Stimulated activated naive CD4-positive, alpha-beta T cell (primary cell): ENCODE data around the gene LACC1.

ENCODE experiments used
- DNase-seq, 6 experiments: peaks; one replicate each; lab custom pipeline; 2025; lab: John Stamatoyannopoulos, UW

LACC1 gene

DNA sequence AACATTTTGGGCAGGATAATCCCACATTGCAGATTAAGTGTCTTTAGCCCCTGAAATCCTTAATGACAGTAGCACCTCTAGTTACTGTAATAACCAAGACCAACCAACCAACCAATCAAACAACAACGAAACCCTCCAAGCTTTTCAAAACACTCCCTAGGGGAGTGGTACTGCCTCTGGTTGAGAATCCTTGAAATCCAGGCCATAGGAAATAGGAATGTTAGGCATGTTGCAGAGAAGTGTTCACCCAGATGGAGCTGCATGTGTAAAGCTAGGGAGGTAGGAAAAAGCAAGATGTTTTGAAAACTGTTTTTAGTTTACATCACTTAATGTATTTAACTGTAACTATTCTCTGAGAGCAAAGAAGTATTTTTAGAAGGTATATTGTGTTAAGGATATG, 4.5 kb downstream of the LACC1 start:
- no peak for DNase-seq

- no peak for DNase-seq
Observed at GRCh38 chr13:43894438-43894837, 14.7 kb downstream of the LACC1 start.

DNA sequence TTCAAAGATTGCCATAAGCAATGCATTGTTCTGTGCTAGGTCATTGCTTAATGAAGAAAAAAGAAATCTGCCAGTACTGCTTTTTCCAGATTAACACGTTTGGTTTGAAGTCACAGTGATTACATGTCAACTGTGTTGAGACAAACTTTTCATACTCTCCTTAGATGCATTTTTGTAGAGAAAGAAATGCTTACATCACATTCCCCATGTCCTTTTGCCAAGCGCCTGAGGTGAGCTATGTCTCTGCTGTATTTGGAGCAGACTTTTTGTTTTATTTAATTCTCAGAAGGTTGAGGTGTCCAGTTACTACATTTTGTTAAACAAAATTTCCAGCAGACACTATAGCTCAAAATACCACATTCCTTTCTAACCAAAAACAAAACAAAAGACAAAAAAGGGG, 16.2 kb downstream of the LACC1 start:
- DNase-seq = no peak

DNA sequence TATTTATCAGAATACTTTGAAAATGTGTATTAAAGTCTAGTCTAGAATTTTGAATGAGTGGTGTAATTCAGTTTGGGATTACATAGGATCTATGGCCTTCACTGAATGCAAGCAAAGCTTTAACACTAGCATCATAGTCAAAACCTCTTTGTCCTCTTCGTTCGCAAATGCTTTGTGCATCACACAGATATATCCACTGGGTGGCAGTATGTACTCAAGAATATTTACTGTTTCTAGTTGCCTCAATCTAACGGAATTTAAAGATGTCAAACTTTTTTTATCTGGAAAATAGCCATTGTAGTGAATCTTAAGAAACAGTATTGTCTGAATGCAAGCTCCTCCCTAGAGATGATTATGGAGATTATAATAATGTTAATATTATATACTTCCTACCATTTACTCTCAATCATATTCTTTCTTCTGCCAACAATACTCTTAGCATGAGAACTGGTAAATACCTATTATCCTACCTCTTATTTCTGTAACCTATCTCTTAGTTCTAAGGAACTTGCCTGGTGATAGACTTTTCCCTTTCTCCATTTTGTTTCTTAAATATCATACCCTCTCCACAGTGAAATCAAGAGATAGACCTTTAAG, 25.8 kb downstream of the LACC1 start:
- peak in 4 of 6 experiments; percentile 1 to 61 (median 36) for DNase-seq

DNA sequence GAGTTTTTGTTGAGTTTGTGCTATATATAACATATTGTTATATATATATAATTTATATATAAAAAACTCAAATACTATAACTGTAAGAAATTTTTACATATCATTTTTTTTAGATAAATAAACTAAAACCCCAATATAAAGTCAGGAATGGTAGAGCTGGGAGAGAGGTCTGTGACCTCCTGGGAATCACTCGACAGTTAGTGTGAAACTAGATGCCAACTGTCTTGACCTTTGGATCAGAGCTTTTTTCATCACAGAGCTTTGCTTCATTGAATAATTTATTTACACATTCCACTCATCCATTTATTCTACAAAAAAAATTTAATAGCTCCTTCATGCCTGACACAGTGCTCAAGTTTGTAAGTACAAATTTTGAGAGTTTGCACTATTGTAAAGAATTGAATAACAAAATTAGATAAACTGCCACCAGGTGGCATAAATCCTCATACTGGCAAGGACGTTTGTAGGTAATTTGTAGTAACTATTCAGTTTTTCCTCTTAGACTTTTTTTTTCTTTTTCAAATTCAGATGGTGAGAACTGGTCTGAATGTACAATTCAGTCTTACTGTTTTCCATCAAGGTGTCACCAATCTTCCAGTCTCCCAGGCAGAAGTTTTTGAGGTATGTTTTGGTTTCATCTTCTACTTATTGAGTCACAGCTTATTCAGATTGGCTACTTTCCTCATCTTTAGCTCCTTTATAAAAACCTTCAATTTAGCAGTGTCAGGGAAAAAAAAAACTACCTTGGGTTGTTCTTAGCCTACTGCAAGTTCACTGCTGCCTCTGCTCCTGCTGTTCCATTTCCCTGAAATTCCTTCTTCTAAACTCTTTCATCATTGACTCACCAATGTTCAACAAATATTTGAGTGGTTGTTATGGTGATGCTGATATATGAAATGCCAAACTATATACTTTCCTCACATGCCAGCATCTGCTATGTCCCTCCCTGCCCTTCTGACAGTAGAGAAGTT, 28.7 kb downstream of the LACC1 start:
- peak in 2 of 6 experiments; percentile 5 to 36 for DNase-seq

GRCh38 chr13:43910856-43911255, 31.2 kb downstream of the LACC1 start:
- no peak for DNase-seq

DNA sequence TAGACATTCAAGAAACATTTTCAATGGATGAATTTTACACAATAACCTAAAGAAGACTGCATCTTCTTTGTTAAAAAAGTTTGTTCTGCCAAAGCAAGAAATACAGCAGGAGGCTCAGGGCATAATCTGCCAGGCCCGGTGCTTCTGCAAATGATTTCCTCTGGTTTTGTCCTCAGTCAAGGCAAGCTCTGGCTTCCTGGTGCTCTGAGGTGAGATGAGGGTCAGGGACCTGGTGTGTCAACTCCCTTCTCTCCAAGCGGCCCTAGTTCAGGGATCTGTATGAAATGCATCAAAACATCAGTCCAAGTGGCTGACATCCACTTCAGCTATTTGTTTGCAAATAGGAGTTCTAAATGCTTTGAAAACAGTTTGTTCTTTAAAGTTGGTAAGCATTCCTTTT, 31.6 kb downstream of the LACC1 start:
- DNase-seq = no peak

DNA sequence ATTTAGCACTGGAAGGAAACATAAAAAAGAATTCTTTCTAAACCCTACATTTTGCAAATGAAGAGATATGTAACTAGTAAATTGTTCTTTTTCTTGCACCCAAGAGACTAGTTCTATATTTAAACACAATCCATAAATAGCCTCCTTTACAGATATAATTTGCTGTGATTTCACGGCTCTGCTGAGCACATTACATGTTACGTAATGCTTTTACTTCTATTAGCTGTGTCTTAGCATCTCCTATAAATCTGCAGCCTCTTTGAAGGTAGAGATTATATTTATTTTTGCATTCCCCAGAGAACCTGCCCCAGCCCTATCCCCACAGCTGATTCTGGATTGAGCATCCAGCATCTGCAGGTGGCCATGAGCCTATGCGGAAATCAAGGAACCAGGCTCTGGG, 32.2 kb downstream of the LACC1 start:
- no peak for DNase-seq

DNA sequence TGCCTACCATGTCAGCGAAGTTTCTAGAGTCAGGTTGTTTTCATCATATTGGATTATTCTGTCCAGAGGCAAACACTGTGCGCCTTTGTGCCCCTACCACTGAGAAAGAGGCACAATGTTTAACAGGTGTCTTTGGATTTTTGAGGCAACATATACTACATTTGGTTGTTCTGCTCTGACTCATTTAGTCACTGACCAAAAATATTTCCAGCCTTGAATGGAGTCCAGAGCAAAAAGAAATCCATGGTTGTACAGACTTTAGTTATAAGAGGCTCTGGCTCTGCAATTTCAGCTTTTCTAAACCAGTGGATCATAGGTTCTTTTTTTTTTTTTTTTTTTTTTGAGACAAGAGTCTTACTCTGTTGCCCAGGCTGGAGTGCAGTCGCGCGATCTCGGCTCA, 35.7 kb downstream of the LACC1 start:
- no peak for DNase-seq

DNA sequence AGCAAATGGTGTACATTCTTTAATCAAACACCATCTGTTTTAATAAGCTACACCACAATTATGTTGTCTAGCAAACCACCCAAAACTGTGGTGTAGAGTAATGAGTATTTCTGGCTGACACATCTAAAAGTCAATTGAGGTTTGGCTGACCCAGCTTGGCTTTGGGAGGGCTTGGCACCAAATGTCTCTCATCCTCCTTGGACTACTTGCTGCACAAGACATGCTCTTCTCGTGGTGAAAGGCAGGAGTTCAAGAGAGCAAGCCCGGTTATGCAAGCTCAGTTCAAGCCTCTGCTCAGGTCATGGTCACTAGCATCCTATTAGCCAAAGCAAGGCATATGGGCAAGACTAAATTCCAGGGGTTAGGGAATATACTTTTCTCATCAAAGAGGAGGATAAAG, 37.1 kb downstream of the LACC1 start:
- no peak for DNase-seq

DNA sequence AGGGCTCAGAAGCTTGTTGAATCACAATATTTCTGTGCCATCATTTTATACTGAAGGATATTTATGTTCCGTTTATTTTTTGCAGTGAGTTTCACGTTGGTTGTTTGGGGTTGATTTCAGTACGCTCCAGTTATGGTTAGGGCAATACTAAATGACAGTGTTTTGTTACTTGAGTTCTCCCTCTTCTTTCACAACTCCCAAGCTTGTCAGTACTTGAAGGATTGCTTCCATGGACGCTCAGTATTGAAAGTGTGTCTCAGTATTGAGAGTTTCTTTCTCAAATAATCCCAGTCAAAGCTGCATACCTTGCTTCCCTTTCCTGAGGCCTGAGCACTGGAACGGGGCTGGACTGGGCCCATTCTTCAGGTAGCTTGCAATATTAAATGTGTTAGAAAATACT, 38.9 kb downstream of the LACC1 start:
- no peak for DNase-seq

DNA sequence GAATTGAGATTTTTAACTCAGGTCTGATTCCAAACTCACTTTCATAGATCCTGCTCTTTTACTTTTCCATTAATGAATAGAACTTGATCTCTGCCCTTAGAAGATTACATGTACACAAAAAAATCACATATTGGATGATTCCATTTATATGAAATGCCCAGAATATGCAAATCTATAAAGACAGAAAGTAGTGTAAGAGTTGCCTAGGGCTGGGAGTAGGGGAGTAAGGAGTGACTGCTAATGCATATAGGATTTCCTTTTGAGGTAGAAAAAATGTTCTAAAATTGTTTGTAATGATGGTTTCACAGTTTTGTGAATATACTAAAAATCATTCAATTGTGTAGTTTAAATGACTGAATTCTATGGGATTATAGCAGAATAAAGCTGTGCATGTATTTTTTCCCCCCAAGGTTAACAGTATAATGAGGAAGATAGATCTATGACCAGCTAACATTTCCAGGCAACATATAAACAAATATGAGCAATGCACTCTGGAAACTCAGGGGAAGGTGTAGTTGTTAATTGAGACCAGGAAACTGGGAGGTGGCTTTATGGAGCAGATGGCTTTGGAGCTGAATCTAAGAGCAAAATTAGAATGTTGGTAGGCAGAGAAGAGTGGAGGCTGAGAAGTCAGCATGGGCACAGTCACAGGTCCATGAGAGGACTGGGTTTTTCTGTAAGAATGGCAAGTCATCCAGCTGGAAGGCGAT, 41.4 kb downstream of the LACC1 start:
- no peak for DNase-seq

DNA sequence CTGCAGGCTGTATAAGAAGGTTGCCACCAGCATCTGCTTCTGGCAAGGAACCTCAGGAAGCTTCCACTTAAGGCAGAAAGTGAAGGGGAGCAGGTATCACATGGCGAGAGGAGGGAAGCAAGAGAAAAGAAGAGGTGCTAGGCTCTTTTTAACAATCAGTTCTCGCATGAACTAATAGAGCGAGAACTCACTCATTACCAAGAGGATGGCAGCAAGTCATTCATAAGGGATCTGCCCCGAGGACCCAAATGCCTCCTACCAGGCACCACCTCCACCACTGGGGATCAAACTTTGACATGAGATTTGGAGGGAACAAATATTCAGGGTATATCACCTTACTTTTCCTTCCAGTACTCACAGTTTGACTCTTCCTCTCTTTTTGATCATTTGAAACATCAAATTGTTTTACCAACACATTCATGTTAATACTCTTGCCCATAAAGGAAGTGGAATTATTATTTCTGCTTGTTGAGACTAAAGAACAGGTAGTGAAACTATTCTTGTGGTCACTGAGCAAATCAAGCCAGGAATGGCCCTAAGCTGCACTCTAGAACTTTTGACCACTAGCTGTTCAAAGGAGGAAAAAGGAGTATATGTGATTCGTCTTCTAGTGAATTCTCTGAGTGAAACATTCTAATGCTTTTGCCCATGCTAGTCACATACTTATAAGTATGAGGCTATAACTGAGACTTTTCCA, 45.0 kb downstream of the LACC1 start:
- DNase-seq = no peak

DNA sequence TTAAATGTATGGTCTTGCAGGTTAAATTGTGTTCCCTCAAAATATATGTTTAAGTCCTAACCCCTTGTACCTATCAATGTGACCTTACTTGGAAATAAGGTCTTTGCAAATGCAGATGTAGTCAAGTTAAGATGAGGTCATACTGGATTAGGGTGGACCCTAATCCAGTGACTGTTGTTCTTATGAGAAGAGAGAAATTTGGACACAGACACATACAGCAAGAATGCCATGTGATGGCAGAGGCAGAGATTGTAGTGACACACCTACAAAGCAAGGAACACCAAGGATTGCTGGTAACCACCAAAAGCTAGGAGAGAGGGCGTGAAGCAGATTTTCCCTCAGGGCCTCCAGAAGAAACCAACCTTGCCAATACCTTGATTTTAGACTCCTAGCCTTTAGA, 50.2 kb downstream of the LACC1 start:
- no peak for DNase-seq

DNA sequence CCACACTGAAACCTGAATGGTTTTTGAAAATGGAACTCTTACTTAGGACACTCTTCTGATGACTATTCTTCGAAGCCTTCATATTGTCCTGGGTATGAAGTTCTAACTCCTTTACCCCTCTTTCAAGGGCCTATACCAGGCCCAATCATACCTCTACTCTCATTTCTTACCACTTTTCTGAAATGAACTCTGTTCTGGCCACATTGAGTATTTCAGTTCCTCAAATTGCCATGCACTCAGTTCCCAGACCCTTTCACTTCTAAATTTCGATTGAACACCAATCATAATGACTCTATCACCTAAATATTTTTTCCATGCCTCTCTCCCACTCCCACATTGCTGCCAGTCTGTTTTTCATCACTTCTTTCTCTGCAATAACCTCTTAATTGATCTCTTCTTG, 53.7 kb downstream of the LACC1 start:
- no peak for DNase-seq

DNA sequence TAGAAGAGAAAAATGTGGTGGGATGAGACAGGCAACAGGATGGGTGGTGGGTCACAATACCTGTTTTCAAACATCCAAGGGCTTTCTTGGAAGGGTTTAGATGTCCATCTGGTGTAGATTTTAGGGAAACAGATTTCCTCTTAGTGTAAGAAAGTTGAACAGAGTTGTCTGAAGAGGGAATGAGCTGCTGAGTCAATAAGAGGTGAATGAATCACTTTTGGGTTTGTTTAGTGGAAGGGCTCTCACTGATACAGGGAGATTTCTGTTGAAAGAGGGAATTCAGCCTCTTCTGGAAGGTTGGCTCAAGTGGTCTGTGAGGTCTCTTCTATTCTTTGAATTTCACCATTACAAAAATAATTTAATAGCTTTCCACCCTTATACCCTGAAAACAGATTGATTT, 54.6 kb downstream of the LACC1 start:
- DNase-seq = no peak

DNA sequence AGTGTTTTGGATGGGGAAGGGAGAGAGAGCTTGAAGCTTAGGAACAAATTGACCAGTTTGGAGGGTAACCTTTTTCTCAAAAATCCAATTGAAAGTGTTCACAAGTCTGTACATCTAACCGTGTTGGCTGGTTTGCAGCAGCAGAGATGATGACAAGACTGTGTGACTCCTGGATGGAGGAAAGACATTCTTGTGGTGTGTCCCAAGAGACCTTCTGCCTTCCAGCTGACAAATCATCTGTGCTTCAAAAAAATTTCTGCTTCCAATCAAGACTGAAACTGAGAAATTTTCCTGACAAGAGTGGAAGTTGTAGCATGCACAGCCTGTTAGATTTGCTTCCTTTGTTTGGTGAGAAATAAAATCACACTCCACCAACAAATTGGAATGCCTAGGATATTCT, 56.2 kb downstream of the LACC1 start:
- no peak for DNase-seq

DNA sequence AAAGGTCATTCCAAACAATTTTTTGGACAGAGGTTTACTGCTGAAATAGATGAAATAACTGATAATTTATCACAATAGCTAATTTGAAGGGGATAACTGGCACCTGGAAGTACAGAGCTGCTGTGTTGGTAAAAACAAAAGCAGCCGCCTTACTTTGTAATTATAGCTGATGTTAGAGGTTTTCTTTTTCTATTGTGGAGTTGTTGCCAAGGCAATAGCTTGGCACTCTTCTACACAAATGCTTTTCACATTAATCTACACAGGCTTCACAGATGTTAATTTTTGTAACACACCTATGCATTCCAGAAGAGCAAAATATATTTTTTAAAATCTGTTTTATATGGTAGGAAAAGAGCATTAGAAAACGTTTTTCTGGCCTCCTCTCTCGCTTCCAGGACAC, 56.9 kb downstream of the LACC1 start:
- no peak for DNase-seq

GRCh38 chr13:43937839-43938238, 58.1 kb downstream of the LACC1 start:
- no peak for DNase-seq

DNA sequence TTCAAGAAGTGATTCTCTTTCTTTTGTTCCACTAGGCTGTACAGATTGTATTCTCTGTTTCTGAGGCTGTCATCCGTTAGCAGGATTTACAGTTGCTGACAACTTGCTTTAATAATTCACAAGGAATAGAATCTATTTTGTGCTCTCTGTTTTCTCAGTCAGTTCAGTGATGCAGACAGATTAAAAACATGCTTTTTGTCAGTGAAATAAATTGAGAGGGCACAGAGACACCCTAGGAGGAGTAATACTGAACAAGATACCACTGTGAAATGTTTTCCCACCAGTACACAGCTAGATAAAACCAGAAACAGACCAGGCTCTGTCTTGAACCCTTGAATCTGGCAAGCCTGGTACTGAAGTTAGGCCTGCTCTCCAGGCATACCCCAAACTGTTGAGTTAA, 58.7 kb downstream of the LACC1 start:
- no peak for DNase-seq

- no peak for DNase-seq
Observed at GRCh38 chr13:43939086-43939485, 59.4 kb downstream of the LACC1 start.

GRCh38 chr13:43942286-43942685, 62.6 kb downstream of the LACC1 start:
- DNase-seq = no peak
